Glutamatergic neuron (in vitro differentiated cells): ENCODE measurements around the gene MAST2. TPM values are rescaled to one million over a fixed set of nuclear protein-coding genes. Genes with fewer than 3 reads are reported as not detected.

Experiments used
- DNase-seq: peaks from one replicate; pipeline ENCODE4 v3.0.0; 2022
- H3K27ac Mint-ChIP-seq: one replicate; pipeline ENCODE4 v1.8.0; 2020; ENCODE audit warnings: mild to moderate bottlenecking, mixed read lengths, inconsistent platforms; ENCODE audit not compliant: unreplicated experiment
- H3K27me3 Mint-ChIP-seq: one replicate; pipeline ENCODE4 v1.8.0; 2020; ENCODE audit warnings: mild to moderate bottlenecking, moderate library complexity, mixed read lengths, inconsistent platforms; ENCODE audit not compliant: unreplicated experiment
- H3K36me3 Mint-ChIP-seq: one replicate; pipeline ENCODE4 v1.8.0; 2020; ENCODE audit warnings: mild to moderate bottlenecking, mixed read lengths, inconsistent platforms; ENCODE audit not compliant: unreplicated experiment
- H3K4me1 Mint-ChIP-seq: one replicate; pipeline ENCODE4 v1.8.0; 2020; ENCODE audit warnings: mild to moderate bottlenecking, low read depth, mixed read lengths, inconsistent platforms; ENCODE audit not compliant: unreplicated experiment
- H3K4me3 Mint-ChIP-seq: one replicate; pipeline ENCODE4 v1.8.0; 2020; ENCODE audit warnings: mild to moderate bottlenecking, mixed read lengths, inconsistent platforms; ENCODE audit not compliant: unreplicated experiment
- H3K9me3 Mint-ChIP-seq: one replicate; pipeline ENCODE4 v1.8.0; 2020; ENCODE audit warnings: mild to moderate bottlenecking, moderate library complexity, mixed read lengths, inconsistent platforms; ENCODE audit not compliant: unreplicated experiment
- long read RNA-seq: library from polyadenylated mRNA; unstranded; transcript quantifications from one replicate; pipeline ENCODE4 v2.0.0, GENCODE V29; 2020; ENCODE audit not compliant: unreplicated experiment
- total RNA-seq: library from RNA; stranded (reverse); fragmentation: NEBNext Ultra II Directional; extraction: Animal tissue kit (Norgen Biotek cat#: 25700); gene quantifications from one replicate; pipeline ENCODE4 v1.2.1, GENCODE V29; 2021; ENCODE audit not compliant: unreplicated experiment
- TF ChIP-seq, protein P1 (sequence below): fragments of 200-600 bp; sonication (generic); IDR thresholded peaks from one replicate; pipeline ENCODE4 v1.5.0; 2021; ENCODE audit not compliant: partially characterized antibody, unreplicated experiment

The MAST2 gene
- total RNA-seq, result 95.1 TPM
- long read RNA-seq, partial matches to known transcripts, result 8 of 8 reads
- long read RNA-seq, other reads (novel, unspliced or antisense), result 0 of 8 reads

DNA sequence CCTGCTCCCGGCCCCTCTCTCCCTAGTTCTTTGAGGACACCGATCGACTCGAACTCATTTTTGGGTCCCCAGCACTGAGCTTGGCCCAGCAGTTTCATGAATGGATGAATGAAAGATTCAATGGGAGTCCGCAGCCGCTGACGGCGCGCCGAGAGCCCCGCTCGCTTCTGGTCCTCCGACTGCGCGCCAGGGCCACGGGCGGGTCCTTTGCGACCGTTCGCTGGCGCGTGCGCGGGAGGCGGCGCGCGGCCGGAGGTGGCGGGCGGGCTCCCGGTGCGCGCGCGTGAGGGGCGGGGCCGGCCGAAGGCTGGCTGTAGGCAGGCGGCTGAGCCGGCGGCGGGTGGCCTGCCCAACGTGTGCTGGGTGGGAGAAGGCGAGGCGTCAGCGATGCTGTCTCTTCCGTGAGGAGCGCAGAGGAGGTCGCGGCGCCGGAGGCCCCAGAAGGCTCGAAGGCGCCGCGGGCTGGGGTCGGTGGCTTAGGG lies at the start of gene MAST2:
MAST2 (plus strand) TSS at position 314 of the 482 bp plus-strand sequence. CDS start 284 bp downstream, outside the sequence.
- peak within 1 kb of the TSS; percentile 99 for H3K27ac Mint-ChIP-seq
- DNase-seq, result peak; percentile 93
- peaks cover 16% of the 10 kb centered on the region for H3K9me3 Mint-ChIP-seq
- H3K4me1 Mint-ChIP-seq, result peaks cover 21% of the 10 kb centered on the region
- TF ChIP-seq, protein P1, sequence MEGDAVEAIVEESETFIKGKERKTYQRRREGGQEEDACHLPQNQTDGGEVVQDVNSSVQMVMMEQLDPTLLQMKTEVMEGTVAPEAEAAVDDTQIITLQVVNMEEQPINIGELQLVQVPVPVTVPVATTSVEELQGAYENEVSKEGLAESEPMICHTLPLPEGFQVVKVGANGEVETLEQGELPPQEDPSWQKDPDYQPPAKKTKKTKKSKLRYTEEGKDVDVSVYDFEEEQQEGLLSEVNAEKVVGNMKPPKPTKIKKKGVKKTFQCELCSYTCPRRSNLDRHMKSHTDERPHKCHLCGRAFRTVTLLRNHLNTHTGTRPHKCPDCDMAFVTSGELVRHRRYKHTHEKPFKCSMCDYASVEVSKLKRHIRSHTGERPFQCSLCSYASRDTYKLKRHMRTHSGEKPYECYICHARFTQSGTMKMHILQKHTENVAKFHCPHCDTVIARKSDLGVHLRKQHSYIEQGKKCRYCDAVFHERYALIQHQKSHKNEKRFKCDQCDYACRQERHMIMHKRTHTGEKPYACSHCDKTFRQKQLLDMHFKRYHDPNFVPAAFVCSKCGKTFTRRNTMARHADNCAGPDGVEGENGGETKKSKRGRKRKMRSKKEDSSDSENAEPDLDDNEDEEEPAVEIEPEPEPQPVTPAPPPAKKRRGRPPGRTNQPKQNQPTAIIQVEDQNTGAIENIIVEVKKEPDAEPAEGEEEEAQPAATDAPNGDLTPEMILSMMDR, result no peak
- H3K27me3 Mint-ChIP-seq, result peaks cover 16% of the 10 kb centered on the region
- peak within 1 kb of the TSS; percentile 94 for H3K4me3 Mint-ChIP-seq
- peaks cover 4% of the 10 kb centered on the region for H3K36me3 Mint-ChIP-seq

DNA sequence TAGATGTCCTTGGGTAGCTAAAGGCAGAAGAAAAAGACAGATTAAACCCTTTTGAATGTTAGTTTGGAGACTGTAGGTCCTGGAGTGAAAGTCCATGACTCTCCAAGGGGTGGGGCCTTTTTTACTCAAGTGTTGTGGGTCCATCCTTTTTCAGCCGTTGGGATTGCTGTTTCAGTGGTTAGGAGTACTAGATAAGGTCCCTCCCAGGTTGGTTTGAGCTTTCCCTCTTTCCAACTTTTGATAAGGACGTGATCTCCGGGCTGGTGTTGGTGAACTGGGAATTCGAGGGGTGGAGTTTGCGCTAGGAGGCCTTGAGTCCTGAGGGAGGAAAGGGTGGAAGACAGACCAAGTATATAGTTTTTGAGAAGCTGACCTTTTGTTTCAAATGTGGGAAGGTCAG lies 47.7 kb upstream of the MAST2 start:
- TF ChIP-seq, protein P1, result no peak
- Mint-ChIP-seq H3K4me3 (no peak overlapping the region), H3K4me1 (no peaks in the 10 kb centered on the region), H3K9me3 (peaks cover 4% of the 10 kb centered on the region), H3K27me3 (peaks cover 2% of the 10 kb centered on the region), H3K27ac (no peak overlapping the region), H3K36me3 (no peaks in the 10 kb centered on the region)
- DNase-seq, result no peak

DNA sequence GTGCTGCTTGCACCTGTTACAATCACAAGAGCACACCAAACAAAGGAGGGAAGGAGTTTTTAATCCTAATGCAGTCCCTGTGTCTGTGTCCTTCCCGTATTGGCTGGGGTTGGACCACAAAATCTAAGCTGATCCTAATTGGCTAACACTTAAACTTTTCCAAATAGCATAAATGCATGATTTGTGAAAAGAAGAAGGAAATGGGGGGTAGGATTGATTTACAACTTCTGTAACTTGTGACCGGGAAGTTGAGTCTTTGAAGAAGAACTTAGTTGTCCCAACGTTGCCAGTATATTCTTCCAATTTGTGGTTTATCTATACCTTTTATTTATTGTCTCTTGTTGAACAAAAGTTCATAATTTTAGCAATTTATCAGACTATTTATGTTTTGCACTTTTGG lies 41.1 kb upstream of the MAST2 start:
- TF ChIP-seq, protein P1, result no peak
- Mint-ChIP-seq H3K27me3 (no peaks in the 10 kb centered on the region), H3K36me3 (no peaks in the 10 kb centered on the region), H3K27ac (no peak overlapping the region), H3K4me1 (no peaks in the 10 kb centered on the region), H3K9me3 (peaks cover 5% of the 10 kb centered on the region), H3K4me3 (no peak overlapping the region)
- DNase-seq, result no peak

DNA sequence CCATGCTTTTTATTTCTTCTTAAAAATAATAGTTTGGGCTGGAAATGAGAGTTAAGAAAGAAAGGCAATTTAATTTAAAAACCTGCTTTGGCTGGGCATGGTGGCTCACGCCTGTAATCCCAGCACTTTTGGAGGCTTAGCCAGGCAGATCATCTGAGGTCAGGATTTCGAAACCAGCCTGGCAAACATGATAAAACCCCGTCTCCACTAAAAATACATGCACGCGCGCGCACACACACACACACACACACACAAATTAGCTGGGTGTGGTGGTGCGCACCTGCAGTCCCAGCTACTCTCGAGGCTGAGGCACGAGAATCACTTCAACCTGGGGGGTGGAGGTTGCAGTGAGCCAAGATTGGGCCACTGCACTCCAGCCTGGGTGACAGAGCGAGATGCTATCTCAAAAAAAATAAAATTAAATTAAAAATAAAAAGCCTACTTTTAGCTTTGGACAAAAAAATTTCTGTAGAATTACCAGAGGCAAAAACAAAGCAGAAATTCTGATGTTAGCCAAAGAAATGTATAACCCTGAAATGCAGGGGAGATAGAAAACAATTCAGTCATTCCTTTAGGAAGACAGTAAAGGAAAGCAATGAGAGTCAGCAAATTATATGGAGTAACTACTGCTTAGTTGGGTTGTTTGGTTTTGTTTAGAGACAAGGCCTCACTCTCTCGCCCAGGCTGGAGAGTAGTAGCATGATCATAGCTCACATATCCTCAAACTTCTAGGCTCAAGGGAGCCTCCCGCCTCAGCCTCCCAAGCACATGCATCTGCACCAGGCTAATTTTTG lies 37.2 kb upstream of the MAST2 start:
- no peak for DNase-seq
- Mint-ChIP-seq H3K27me3 (no peaks in the 10 kb centered on the region), H3K4me1 (no peaks in the 10 kb centered on the region), H3K36me3 (no peaks in the 10 kb centered on the region), H3K9me3 (peaks cover 2% of the 10 kb centered on the region), H3K27ac (no peak overlapping the region), H3K4me3 (no peak overlapping the region)
- TF ChIP-seq, protein P1, result no peak

DNA sequence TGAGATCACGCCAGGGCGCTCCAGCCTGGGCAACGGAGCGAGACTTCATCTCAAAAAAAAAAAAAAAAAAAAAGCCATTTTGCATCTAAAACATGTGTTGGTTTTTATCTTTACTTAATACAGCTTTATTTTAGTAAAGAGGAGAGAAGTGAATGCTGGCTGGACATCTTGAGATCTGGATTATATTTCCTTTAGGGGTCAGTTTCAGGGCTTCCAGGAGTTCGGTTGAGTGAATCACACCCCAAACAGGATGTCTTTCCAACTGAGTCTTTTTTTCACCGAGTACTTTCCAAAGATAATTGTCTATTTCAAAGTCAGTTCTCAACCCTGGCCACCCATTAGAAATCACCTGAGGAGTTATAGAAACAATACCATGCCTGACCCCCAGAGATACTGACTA lies 36.4 kb upstream of the MAST2 start:
- no peak overlapping the region for H3K27ac Mint-ChIP-seq
- H3K9me3 Mint-ChIP-seq, result peaks cover 2% of the 10 kb centered on the region
- H3K4me3 Mint-ChIP-seq, result no peak overlapping the region
- H3K27me3 Mint-ChIP-seq, result no peaks in the 10 kb centered on the region
- no peaks in the 10 kb centered on the region for H3K4me1 Mint-ChIP-seq
- DNase-seq, result no peak
- TF ChIP-seq, protein P1, result no peak
- H3K36me3 Mint-ChIP-seq, result no peaks in the 10 kb centered on the region
